Endothelial cell of umbilical vein (primary cell): Measurements from ENCODE around the gene FZD10. TPM values are rescaled to one million over a fixed set of nuclear protein-coding genes. Genes with fewer than 3 reads are reported as not detected.

Experiments
- BruUV-seq: library from RNA; stranded (reverse); fragments of 400-500 nt; replicated peaks from 2 replicates; lab custom pipeline; 2021; lab: Mats Ljungman, UMichigan
- CTCF ChIA-PET: fragments of 300-600, 350-600 bp; sonication (Branson Sonifier 250); formaldehyde crosslinking; loops from one replicate; lab custom pipeline; 2021; ENCODE audit warnings: antibody characterized with exemption, inconsistent platforms; lab: Charles Lee
- POLR2A ChIA-PET: fragments of 300-600, 350-600 bp; sonication (Branson Sonifier 250); formaldehyde crosslinking; loops from one replicate; lab custom pipeline; 2021; ENCODE audit warnings: antibody characterized with exemption, inconsistent platforms; lab: Charles Lee
- DNase-seq: peaks from one replicate; pipeline ENCODE4 v3.0.0-alpha.2; 2011; ENCODE audit warnings: low read depth, low spot score
- FAIRE-seq: peaks from 2 replicates; lab custom pipeline; 2011; peaks lifted over from hg19 to GRCh38; lab: Jason Lieb, UNC
- H2AFZ ChIP-seq: 2 replicates; pipeline ENCODE4 v1.6.0; 2012; ENCODE audit warnings: low read depth, low read length, control low read depth, inconsistent platforms
- H3K27ac ChIP-seq: 2 replicates; pipeline ENCODE4 v1.5.1; 2011; ENCODE audit warnings: low read depth, mild to moderate bottlenecking, control low read depth, low read length, moderate library complexity; ENCODE audit not compliant: insufficient read depth
- H3K27me3 ChIP-seq, 2 experiments: 2 replicates each; pipeline versions ENCODE4 v1.6.0 to v1.6.1; 2011; ENCODE audit warnings: low read length in 2 of 2, mixed read lengths in 1 of 2; ENCODE audit not compliant: control insufficient read depth in 2 of 2, insufficient read depth in 2 of 2
- H3K36me3 ChIP-seq, 2 experiments: 2 replicates in 1 of 2; 3 replicates in 1 of 2; pipeline ENCODE4 v1.5.1; 2011; ENCODE audit warnings: low read length in 2 of 2, mild to moderate bottlenecking in 1 of 2, moderate library complexity in 1 of 2; ENCODE audit not compliant: control insufficient read depth in 2 of 2, insufficient read depth in 2 of 2; ENCODE audit errors: extremely low read depth in 1 of 2
- H3K4me1 ChIP-seq: 3 replicates; pipeline ENCODE4 v1.5.1; 2011; ENCODE audit warnings: mild to moderate bottlenecking, low read length; ENCODE audit not compliant: control insufficient read depth, insufficient read depth; ENCODE audit errors: extremely low read depth
- H3K4me2 ChIP-seq: 2 replicates; pipeline ENCODE4 v1.6.1; 2011; ENCODE audit warnings: low read length, control low read depth, mixed read lengths; ENCODE audit not compliant: insufficient read depth
- H3K4me3 ChIP-seq, 3 experiments: fragments of 200-600 bp in 1 of 3; sonication (generic), shearing (Covaris generic) in 1 of 3; replicated peaks in 1 of 3; 2 replicates each; pipeline ENCODE4 v1.5.1; 2011 to 2016; ENCODE audit warnings: control low read depth in 3 of 3, low read length in 3 of 3, mild to moderate bottlenecking in 2 of 3, inconsistent platforms in 1 of 3, low read depth in 1 of 3, moderate library complexity in 1 of 3; ENCODE audit not compliant: insufficient read depth in 1 of 3
- H3K79me2 ChIP-seq: 2 replicates; pipeline ENCODE4 v1.6.0; 2012; ENCODE audit warnings: low read length, inconsistent platforms; ENCODE audit not compliant: control insufficient read depth, insufficient read depth
- H3K9ac ChIP-seq: replicated peaks from 2 replicates; pipeline ENCODE3; 2011; ENCODE audit warnings: low read length, control low read depth; ENCODE audit not compliant: insufficient read depth; ENCODE audit errors: extremely low read depth
- H3K9me1 ChIP-seq: replicated peaks from 3 replicates; pipeline ENCODE4 v1.6.0; 2011; ENCODE audit warnings: mild to moderate bottlenecking, low read length; ENCODE audit not compliant: control insufficient read depth, insufficient read depth; ENCODE audit errors: extremely low read depth
- H3K9me3 ChIP-seq: replicated peaks from 2 replicates; pipeline ENCODE4 v1.5.1; 2012; ENCODE audit warnings: low read length, inconsistent platforms; ENCODE audit not compliant: control insufficient read depth, insufficient read depth
- H4K20me1 ChIP-seq: replicated peaks from 2 replicates; pipeline ENCODE3; 2011; ENCODE audit warnings: mild to moderate bottlenecking, low read length; ENCODE audit not compliant: control insufficient read depth, insufficient read depth; ENCODE audit errors: extremely low read depth
- EZH2 ChIP-seq: IDR thresholded peaks from 2 replicates; pipeline ENCODE4 v1.6.1; 2012; ENCODE audit warnings: borderline replicate concordance, low read depth, mild to moderate bottlenecking, moderate library complexity, low read length, inconsistent platforms; ENCODE audit not compliant: severe bottlenecking
- FOS ChIP-seq: IDR thresholded peaks from 2 replicates; pipeline ENCODE4 v1.6.1; 2011; ENCODE audit warnings: mild to moderate bottlenecking, low read length, moderate library complexity, borderline replicate concordance; ENCODE audit not compliant: insufficient read depth
- GATA2 ChIP-seq: IDR thresholded peaks from 2 replicates; pipeline ENCODE4 v1.7.0; 2011; ENCODE audit warnings: low read depth, mild to moderate bottlenecking, moderate library complexity, mixed read lengths, low read length; ENCODE audit not compliant: insufficient read length, insufficient read depth
- JUN ChIP-seq: IDR thresholded peaks from 2 replicates; pipeline ENCODE4 v1.6.1; 2011; ENCODE audit warnings: borderline replicate concordance, low read depth; ENCODE audit not compliant: insufficient read length, insufficient read depth
- MYC ChIP-seq: IDR thresholded peaks from one replicate; pipeline ENCODE4 v1.6.1; 2011; ENCODE audit warnings: mild to moderate bottlenecking, low read depth, low read length
- POLR2A ChIP-seq: IDR thresholded peaks from 2 replicates; pipeline ENCODE4 v1.6.1; 2012; ENCODE audit warnings: low read depth, mild to moderate bottlenecking, control low read depth, low read length
- POLR2AphosphoS5 ChIP-seq: IDR thresholded peaks from 2 replicates; pipeline ENCODE4 v1.6.1; 2012; ENCODE audit warnings: low read depth, mild to moderate bottlenecking, control low read depth, low read length, moderate library complexity; ENCODE audit not compliant: insufficient read depth
- dilution Hi-C: fragments of 300-500 bp; cut with MboI; formaldehyde crosslinking; loops from one replicate; pipeline ENCODE4 v1.15.0; 2019; ENCODE audit warnings: low sequenced_read_pairs; ENCODE audit not compliant: extremely low pct_ligation_motif_present
- intact Hi-C: fragments of 100-400 bp; cut with micrococcal nuclease; formaldehyde crosslinking; loops from one replicate; pipeline ENCODE4 v1.10.0; 2022
- polyA plus RNA-seq, 4 experiments: library from polyadenylated mRNA; depleted of rRNA in 3 of 4; stranded (reverse) in 3 of 4; unstranded in 1 of 4; fragments of >200 nt; gene quantifications; 2 replicates each; pipeline versions ENCODE4 v1.2.1 to v1.2.3, GENCODE V29; 2011 to 2012; ENCODE audit warnings: missing spikeins in 1 of 4
- total RNA-seq: library from RNA; stranded (reverse); gene quantifications from 2 replicates; pipeline ENCODE4 v1.2.3, GENCODE V29; 2021
- TF ChIP-seq, protein P1 (sequence below): IDR thresholded peaks from 2 replicates; pipeline ENCODE4 v1.6.1; 2011; ENCODE audit not compliant: insufficient read depth, insufficient read length
- TF ChIP-seq, protein P2 (sequence below), 2 donors: IDR thresholded peaks; 1 replicate in 1 of 2; 2 replicates in 1 of 2; pipeline ENCODE4 v1.5.1; 2011; ENCODE audit warnings: low read length in 2 of 2, mild to moderate bottlenecking in 2 of 2, moderate library complexity in 2 of 2, control low read depth in 1 of 2, inconsistent platforms in 1 of 2, low read depth in 1 of 2; ENCODE audit not compliant: insufficient read depth in 1 of 2; ENCODE audit errors: extremely low read depth in 1 of 2

The FZD10 gene
- total and polyA plus RNA-seq, 2 donors (not counting 3 experiments of a cell fraction or from before 2014, with no cell fraction given), result not detected

DNA sequence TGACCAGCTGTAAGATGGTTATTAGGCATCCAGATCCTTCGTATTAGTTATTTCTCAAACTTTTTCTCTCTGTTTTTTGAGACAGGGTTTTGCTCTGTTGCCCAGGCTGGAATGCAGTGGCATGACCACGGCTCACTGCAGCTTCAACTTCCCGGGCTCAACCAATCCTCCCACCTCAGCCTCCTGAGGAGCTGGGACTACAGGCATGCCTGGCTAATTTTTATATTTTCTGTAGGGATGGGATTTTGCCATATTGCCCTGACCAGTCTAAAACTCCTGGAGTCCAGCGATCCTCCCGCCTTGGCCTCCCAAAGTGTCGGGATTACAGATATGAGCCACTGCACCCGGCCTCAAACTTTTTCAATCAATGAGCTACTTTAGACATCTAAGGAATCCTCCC, 33.1 kb downstream of the FZD10 start:
- Histone ChIP-seq H3K9ac (no peak overlapping the region), H3K4me3 (no peak overlapping the region), H3K9me3 (peaks cover 5% of the 10 kb centered on the region), H2AFZ (no peak overlapping the region), H3K4me2 (no peak overlapping the region), H4K20me1 (no peaks in the 10 kb centered on the region), H3K4me1 (no peaks in the 10 kb centered on the region), H3K27ac (no peak overlapping the region), H3K9me1 (no peaks in the 10 kb centered on the region), H3K36me3 (no peaks in the 10 kb centered on the region), H3K27me3 (no peaks in the 10 kb centered on the region), H3K79me2 (no peaks in the 10 kb centered on the region)
- FAIRE-seq (no peak), DNase-seq (no peak)
- ChIA-PET CTCF (no interaction called here), POLR2A (no interaction called here)
- dilution Hi-C loops, result no loop called here
- intact Hi-C loops, result no loop called here
- BruUV-seq, result no TSS peak
- TF ChIP-seq, protein P1, sequence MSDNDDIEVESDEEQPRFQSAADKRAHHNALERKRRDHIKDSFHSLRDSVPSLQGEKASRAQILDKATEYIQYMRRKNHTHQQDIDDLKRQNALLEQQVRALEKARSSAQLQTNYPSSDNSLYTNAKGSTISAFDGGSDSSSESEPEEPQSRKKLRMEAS, result no peak
- no peak for TF ChIP-seq GATA2
- no peak for TF ChIP-seq FOS
- TF ChIP-seq EZH2, result no peak
- TF ChIP-seq MYC, result no peak
- no peak for TF ChIP-seq POLR2AphosphoS5
- TF ChIP-seq JUN, result no peak
- no peak for TF ChIP-seq POLR2A
- TF ChIP-seq, protein P2, sequence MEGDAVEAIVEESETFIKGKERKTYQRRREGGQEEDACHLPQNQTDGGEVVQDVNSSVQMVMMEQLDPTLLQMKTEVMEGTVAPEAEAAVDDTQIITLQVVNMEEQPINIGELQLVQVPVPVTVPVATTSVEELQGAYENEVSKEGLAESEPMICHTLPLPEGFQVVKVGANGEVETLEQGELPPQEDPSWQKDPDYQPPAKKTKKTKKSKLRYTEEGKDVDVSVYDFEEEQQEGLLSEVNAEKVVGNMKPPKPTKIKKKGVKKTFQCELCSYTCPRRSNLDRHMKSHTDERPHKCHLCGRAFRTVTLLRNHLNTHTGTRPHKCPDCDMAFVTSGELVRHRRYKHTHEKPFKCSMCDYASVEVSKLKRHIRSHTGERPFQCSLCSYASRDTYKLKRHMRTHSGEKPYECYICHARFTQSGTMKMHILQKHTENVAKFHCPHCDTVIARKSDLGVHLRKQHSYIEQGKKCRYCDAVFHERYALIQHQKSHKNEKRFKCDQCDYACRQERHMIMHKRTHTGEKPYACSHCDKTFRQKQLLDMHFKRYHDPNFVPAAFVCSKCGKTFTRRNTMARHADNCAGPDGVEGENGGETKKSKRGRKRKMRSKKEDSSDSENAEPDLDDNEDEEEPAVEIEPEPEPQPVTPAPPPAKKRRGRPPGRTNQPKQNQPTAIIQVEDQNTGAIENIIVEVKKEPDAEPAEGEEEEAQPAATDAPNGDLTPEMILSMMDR (IDR thresholded peaks at IDR 0.05; ENCODE audit: extremely low read depth in 1 of 2, insufficient read depth in 1 of 2, low read depth in 1 of 2, low read length in 2 of 2), result no peak
